ENCODE data around the gene KSR1. TPM values are rescaled to one million over a fixed set of nuclear protein-coding genes. Genes with fewer than 3 reads are reported as not detected.

KSR1 gene
- total and polyA plus RNA-seq, 10 of the 15 experiments (the other 5 are each of a cell fraction or from before 2014, with no cell fraction given): 0.97 to 66.6 (median 22.9) TPM

DNA sequence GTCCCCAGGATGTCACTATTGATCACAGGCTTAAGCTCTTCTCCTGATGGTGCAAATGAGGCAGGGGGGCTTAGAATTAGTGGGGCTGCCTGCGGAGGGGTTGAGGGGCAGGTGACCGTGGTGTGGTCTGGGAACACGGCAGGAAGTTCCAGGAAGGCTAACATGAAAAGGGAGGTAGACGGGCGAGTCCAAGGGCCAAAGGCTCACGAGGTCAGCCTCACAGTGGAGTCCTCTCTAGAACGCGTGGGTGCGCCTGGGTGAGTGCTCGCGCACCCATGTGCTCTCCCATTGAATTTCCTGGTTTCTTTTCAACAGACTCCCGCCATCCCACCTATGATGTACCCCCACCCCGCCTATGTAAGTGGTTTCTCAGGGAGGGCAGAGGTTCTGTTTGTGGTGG is 190.0 kb downstream of the KSR1 start:
- intact Hi-C loops (cut with micrococcal nuclease; ENCODE audit: unreplicated experiment): no loop called here

More for the DNA sequence above, 190.0 kb downstream of the KSR1 start:
- Histone ChIP-seq H2AFZ (ENCODE audit: control insufficient read depth, low read depth, low read length) (no peak overlapping the region), H3K79me2 (ENCODE audit: control insufficient read depth, insufficient read depth, low read length) (no peaks in the 10 kb centered on the region), H3K4me1 (ENCODE audit: control insufficient read depth, insufficient read depth, low read length) (no peaks in the 10 kb centered on the region), H3K9me3 (replicated peaks; ENCODE audit: control insufficient read depth, insufficient read depth, low read length) (no peaks in the 10 kb centered on the region), H3K27ac (ENCODE audit: control insufficient read depth, insufficient read depth) (no peak overlapping the region), H3K9ac (ENCODE audit: control insufficient read depth, insufficient read depth, low read length) (no peak overlapping the region), H3K4me3 (no peak overlapping the region), H3K4me2 (ENCODE audit: control insufficient read depth, insufficient read depth) (no peak overlapping the region), H3K36me3 (ENCODE audit: control insufficient read depth in 2 of 2, insufficient read depth in 2 of 2, low read length in 1 of 2) (peaks cover 5 to 14% of the 10 kb centered on the region in 2 experiments), H3K27me3 (replicated peaks in 1 of 2; ENCODE audit: control insufficient read depth in 2 of 2, insufficient read depth in 2 of 2, low read length in 1 of 2) (no peaks in the 10 kb centered on the region), H4K20me1 (ENCODE audit: control insufficient read depth, insufficient read depth) (no peaks in the 10 kb centered on the region)
- in situ Hi-C loops (cut with MboI): no loop called here
- ChIA-PET SMC1A (ENCODE audit: uncharacterized antibody, unreplicated experiment) (no interaction called here), CTCF (interaction anchor here (0.7 to 1.8 kb wide), 8 partner anchors 8 to 411 kb away, joined by 3 to 7 read pairs (median 5); no protein-coding TSS in a partner anchor), RAD21 (ENCODE audit: unreplicated experiment) (interaction anchor here (1.2 kb wide), 1 partner anchor 44 kb away, joined by 3 read pairs; no protein-coding TSS in a partner anchor), POLR2A (no interaction called here)
- BruUV-seq (replicated peaks): no TSS peak
- no peak for ATAC-seq
- TF ChIP-seq NFIC (IDR thresholded peaks at IDR 0.05; ENCODE audit: low read depth, low read length) (no peak), MYB (IDR thresholded peaks at IDR 0.05; ENCODE audit: borderline replicate concordance, low read depth, low read length) (no peak), MYC (IDR thresholded peaks at IDR 0.05; ENCODE audit: insufficient read depth, insufficient read length, insufficient replicate concordance, low read length, severe bottlenecking) (no peak), RUNX3 (IDR thresholded peaks at IDR 0.05; ENCODE audit: low read length) (no peak), RELA (IDR thresholded peaks at IDR 0.05; ENCODE audit: borderline replicate concordance, partially characterized antibody) (no peak), YBX1 (IDR thresholded peaks at IDR 0.05) (no peak), GABPA (IDR thresholded peaks at IDR 0.05; ENCODE audit: low read depth) (no peak), TCF3 (IDR thresholded peaks at IDR 0.05; ENCODE audit: borderline replicate concordance, insufficient read depth, low read depth, low read length) (no peak), SUZ12 (IDR thresholded peaks at IDR 0.05; ENCODE audit: unreplicated experiment) (no peak), CHD4 (IDR thresholded peaks at IDR 0.05) (no peak), EZH2 (IDR thresholded peaks at IDR 0.05; ENCODE audit: borderline replicate concordance, control insufficient read depth, low read depth, low read length) (no peak)
- TF ChIP-seq, protein P1, sequence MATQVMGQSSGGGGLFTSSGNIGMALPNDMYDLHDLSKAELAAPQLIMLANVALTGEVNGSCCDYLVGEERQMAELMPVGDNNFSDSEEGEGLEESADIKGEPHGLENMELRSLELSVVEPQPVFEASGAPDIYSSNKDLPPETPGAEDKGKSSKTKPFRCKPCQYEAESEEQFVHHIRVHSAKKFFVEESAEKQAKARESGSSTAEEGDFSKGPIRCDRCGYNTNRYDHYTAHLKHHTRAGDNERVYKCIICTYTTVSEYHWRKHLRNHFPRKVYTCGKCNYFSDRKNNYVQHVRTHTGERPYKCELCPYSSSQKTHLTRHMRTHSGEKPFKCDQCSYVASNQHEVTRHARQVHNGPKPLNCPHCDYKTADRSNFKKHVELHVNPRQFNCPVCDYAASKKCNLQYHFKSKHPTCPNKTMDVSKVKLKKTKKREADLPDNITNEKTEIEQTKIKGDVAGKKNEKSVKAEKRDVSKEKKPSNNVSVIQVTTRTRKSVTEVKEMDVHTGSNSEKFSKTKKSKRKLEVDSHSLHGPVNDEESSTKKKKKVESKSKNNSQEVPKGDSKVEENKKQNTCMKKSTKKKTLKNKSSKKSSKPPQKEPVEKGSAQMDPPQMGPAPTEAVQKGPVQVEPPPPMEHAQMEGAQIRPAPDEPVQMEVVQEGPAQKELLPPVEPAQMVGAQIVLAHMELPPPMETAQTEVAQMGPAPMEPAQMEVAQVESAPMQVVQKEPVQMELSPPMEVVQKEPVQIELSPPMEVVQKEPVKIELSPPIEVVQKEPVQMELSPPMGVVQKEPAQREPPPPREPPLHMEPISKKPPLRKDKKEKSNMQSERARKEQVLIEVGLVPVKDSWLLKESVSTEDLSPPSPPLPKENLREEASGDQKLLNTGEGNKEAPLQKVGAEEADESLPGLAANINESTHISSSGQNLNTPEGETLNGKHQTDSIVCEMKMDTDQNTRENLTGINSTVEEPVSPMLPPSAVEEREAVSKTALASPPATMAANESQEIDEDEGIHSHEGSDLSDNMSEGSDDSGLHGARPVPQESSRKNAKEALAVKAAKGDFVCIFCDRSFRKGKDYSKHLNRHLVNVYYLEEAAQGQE (IDR thresholded peaks at IDR 0.05; ENCODE audit: low read depth, low read length): no peak
- TF ChIP-seq, protein P2, sequence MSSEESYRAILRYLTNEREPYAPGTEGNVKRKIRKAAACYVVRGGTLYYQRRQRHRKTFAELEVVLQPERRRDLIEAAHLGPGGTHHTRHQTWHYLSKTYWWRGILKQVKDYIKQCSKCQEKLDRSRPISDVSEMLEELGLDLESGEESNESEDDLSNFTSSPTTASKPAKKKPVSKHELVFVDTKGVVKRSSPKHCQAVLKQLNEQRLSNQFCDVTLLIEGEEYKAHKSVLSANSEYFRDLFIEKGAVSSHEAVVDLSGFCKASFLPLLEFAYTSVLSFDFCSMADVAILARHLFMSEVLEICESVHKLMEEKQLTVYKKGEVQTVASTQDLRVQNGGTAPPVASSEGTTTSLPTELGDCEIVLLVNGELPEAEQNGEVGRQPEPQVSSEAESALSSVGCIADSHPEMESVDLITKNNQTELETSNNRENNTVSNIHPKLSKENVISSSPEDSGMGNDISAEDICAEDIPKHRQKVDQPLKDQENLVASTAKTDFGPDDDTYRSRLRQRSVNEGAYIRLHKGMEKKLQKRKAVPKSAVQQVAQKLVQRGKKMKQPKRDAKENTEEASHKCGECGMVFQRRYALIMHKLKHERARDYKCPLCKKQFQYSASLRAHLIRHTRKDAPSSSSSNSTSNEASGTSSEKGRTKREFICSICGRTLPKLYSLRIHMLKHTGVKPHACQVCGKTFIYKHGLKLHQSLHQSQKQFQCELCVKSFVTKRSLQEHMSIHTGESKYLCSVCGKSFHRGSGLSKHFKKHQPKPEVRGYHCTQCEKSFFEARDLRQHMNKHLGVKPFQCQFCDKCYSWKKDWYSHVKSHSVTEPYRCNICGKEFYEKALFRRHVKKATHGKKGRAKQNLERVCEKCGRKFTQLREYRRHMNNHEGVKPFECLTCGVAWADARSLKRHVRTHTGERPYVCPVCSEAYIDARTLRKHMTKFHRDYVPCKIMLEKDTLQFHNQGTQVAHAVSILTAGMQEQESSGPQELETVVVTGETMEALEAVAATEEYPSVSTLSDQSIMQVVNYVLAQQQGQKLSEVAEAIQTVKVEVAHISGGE (CRISPR knock-in tag; IDR thresholded peaks at IDR 0.05): no peak
- 97% methylated on average over 13 of the region's 13 CpGs for WGBS (ENCODE audit: insufficient coverage, insufficient replicate concordance, low lambda C conversion rate, missing lambda C conversion rate)
- no peak for FAIRE-seq
- no peak for DNase-seq (ENCODE audit: low read depth, low spot score)

Measured in GM12878 (cell line).